Measurements from ENCODE around the gene ABAT. TPM values are rescaled to one million over a fixed set of nuclear protein-coding genes. Genes with fewer than 3 reads are reported as not detected.

ABAT gene
- total and polyA plus RNA-seq, 2 of the 8 experiments (the other 6 are each of a cell fraction or from before 2014, with no cell fraction given): 6.4 to 8.4 TPM

DNA sequence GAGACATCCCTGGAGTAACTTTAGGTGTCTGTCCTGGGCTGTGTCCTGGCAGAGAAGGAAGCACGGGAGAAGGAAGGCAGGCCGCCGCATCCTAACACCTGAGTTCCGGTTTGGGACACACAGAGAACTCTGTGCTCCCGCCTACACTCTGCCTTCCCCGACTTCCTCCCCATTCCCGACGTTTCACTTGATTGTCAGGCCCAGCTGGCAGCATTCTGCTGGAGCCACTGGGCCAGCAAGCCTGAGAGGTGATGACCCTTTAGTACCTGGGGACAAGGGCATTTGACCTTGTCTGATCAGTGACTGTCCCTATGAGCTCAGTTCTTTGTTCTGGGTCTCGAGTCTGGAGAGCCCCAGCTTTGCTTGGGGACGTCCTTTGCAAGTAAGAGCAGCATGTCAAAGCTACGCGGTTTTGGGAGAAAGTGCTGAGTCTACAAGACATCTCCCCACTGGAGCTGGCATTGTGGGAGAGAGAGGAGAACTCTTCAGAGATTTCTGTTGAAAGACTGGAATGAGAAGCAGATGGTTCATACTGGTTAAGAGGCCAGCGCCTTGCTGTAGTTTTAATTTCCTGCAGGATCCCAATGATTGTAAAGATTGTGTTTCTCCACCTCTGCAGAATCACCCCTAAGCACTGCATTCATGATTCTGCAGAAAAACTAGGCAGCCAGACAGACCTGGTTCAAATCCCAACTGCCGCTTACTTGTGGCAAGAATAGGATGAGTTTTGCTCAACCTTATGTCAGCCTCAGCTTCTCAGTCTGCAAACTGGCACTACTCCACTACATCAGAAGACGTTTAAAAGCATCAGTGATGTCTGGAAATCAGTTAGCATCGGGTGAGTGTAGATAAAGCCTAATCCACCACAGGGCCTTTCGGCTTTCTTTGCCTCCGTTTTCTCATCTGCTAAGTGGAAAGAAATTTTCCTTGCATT lies 20.6 kb downstream of the ABAT start (continued):
- TF ChIP-seq BCL11A (IDR thresholded peaks at IDR 0.05; ENCODE audit: low read depth in 2 of 2, low read length in 2 of 2): no peak
